HepG2 (cell line): ENCODE data around the gene G0S2.

ENCODE experiments used
- CEBPB ChIP-seq: IDR thresholded peaks from 2 replicates; pipeline ENCODE4 v1.6.1; 2011; ENCODE audit warnings: low read depth, low read length, improper control_type of control experiment, borderline replicate concordance
- CTCF ChIP-seq: sonication (generic); formaldehyde crosslinking; IDR thresholded peaks from 2 replicates; pipeline ENCODE4 v1.5.0; 2020; ENCODE audit warnings: mild to moderate bottlenecking, missing genetic modification reagents, moderate library complexity
- ZBTB14 ChIP-seq: sonication (generic); formaldehyde crosslinking; IDR thresholded peaks from 2 replicates; pipeline ENCODE4 v1.4.0; 2020; ENCODE audit warnings: missing genetic modification reagents
- ZNF414 ChIP-seq: sonication (generic); formaldehyde crosslinking; IDR thresholded peaks from 2 replicates; pipeline ENCODE4 v1.5.0; 2020; ENCODE audit warnings: missing genetic modification reagents

- TF ChIP-seq CEBPB (no peak), ZBTB14 (CRISPR knock-in tag) (no peak), CTCF (CRISPR knock-in tag) (no peak), ZNF414 (CRISPR knock-in tag) (no peak)
Measured at GRCh38 chr1:209655411-209656231, 19.6 kb upstream of the G0S2 start.
